NCI-H146 (cell line): ENCODE data around the gene CLINT1.
"Not testable (repeated sequence)": the region's sequence is repeated elsewhere in the genome, so short reads cannot be mapped to it uniquely, and the experiment has no call there.

Source experiments
- DNase-seq: peaks from one replicate; lab custom pipeline; 2025; lab: John Stamatoyannopoulos, UW

Gene CLINT1

DNA sequence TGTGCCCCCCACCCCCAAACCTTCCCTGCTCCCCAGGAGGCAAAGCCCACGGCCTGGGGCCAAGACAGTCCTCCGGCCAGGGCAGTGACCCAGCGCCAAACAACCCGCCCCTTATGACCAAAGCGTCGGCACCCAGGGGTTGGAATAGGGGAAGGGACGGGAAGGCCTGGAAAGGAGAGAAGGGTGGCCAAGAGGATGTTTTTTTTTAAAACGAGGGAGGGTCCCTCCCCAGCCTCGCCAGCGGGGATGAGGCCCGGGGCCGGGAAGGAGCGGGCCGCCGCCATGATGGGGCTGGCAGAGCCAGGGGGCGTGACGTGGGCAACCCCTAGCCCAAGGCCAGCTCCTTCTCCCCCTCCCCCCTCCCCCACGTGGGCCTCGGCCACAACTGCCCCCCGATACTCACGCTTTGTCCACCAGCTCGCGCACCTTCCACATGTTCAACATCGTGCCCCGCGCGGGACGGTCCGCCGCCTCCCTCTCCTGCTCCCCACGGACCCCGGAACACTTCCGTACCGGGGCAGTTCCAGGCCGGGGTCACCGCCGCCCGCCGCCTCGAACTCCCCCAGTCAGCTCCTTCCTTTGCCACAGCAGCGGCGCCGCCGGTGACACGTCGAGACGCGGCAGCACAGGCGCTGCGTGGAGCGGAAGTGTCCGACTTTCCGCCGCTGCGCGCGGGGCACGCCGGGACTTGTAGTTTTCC, at the start of gene CLINT1:
CLINT1 (minus strand) TSS at position 619 of the 700 bp plus-strand sequence; CDS start at position 444, 175 bp downstream.
- peak; percentile 73 for DNase-seq

DNA sequence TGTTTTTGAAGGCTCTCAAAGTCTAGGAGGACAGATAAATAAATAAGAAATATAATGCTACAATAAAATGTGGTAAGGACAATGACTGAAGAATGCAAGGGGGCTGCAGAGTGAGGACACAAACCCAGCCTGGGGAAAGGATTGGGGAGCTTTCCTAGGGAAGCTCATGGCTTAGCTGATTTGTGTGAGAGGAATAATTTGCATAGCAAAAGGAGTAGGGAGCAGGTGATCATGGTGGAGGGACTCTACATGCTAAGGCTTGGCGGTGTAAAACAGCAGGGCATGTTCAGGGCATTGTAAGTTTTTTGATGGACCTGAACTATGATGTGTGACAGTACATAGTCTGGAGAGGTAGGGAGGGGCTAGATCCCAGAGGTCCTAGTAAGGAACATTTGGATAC, 49.5 kb upstream of the CLINT1 start:
- no peak for DNase-seq

GRCh38 chr5:157907479-157907878, 48.5 kb upstream of the CLINT1 start:
- DNase-seq: no peak

- no peak for DNase-seq
These were observed 44.1 kb upstream of the CLINT1 start for GRCh38 chr5:157903117-157903450.

GRCh38 chr5:157902449-157903116, 43.6 kb upstream of the CLINT1 start:
- no peak for DNase-seq

GRCh38 chr5:157900644-157901043, 41.7 kb upstream of the CLINT1 start:
- DNase-seq: peak; percentile 94

DNA sequence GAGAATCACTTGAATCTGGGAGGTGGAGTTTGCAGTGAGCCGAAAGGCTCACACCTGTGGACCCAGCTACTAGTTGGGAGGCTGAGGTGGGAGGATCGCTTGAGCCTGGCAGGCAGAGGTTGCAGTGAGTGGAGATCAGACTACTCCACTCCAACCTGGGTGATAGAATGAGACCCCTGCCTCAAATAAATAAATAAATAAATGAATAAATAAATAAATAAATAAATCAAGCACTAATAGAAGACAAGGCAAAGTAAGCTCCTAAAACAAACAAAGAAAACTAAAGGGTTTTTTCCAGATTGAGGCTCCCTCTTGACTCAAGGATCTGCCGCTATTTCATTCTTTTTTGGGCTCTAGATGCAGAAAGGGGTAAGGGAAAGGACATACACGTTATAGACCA, 34.7 kb upstream of the CLINT1 start:
- DNase-seq: no peak

DNA sequence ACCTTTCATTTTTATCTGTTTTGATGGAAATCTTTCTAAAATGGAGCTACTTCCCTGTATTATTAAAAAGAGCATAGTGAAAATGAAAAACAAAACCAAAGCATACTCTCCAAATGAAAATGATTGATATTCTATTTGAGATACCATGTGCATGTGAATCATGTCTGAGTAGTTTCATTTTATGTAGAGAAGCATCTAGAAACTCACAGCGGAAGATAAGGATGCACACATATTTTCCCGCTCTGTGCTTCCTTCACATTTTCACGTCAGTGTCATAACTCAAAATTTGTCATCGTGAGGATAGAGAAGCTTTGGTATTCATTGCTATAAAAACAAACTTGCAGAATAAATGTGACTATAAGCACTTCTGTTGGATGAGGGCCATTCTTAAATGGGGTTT, 34.0 kb upstream of the CLINT1 start:
- DNase-seq: no peak

DNA sequence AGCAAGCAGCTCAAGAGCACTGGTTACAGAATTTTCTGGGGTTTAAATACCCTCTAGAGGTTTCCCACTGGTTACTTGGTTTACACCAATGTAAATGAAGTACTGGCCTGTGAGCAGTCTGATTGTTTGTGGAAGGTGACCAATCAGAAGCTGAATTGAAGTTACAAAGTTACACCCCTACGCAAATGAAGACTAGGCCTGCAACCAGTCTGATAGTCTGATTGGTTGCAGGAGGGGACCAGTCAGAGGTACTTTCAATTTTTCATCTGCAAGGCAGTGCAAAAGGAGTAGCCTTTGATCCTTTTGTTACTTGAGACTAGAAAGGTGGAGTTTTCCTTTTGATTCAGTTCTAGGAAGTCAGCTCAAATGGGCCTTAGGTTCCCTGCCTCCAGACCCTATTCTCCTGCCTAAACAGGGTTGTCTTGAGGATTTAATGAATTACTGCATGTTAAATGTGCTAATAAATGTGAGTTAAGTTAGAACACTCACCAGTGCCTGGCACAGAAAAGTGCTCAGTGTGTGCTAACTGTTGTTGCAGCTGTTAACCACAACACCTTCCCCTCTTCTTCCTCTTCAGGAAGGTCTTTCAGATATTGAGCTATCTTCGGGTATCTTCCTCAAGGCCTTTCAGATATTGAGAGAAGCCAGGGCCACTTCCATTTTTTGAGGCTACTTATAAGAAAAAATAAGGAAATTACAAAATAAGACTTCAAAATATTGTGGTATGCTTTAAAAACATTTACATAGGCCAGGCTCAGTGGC, 32.1 kb upstream of the CLINT1 start:
- DNase-seq: no peak

GRCh38 chr5:157888814-157889532, 30.0 kb upstream of the CLINT1 start:
- peak; percentile 29 for DNase-seq

GRCh38 chr5:157886796-157887380, 27.9 kb upstream of the CLINT1 start:
- DNase-seq: no peak

GRCh38 chr5:157885051-157885450, 26.1 kb upstream of the CLINT1 start:
- DNase-seq: not testable (repeated sequence)

DNA sequence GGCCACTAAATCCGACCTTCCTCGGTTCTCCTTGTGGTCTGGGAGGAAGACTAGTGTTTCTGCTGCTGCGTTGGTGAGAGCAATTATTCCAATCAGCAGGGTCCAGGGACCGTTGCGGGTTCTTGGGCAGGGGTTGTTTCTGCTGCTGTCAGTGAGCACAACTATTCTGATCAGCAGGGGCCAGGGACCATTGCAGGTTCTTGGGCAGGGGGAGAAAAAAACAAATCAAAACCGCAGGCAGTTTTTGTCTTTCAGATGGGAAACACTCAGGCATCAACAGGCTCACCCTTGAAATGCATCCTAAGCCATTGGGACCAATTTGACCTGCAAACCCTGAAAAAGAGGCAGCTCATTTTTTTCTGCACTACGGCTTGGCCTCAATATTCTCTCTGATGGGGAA, 22.6 kb upstream of the CLINT1 start:
- DNase-seq: not testable (repeated sequence)

GRCh38 chr5:157877821-157878220, 18.9 kb upstream of the CLINT1 start:
- DNase-seq: no peak

DNA sequence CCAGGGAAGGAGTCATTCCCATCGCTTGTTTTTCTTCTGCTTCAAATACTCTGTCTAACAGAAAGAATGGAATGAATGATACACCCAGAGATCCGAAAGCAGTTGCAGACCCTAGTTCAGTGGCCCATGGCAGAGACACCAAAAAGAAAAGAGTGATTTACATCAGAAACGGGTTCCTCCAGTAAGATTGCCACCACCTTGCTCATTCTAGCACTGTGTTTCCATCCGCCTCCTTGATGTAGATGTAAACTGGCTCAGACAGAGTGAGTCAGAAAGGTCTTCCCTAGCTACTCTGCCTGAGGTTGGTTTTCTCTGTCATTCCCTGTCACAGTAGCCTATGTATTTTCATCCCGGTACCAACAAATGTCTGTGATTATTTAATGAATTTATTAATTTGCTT, 15.9 kb upstream of the CLINT1 start:
- no peak for DNase-seq

DNA sequence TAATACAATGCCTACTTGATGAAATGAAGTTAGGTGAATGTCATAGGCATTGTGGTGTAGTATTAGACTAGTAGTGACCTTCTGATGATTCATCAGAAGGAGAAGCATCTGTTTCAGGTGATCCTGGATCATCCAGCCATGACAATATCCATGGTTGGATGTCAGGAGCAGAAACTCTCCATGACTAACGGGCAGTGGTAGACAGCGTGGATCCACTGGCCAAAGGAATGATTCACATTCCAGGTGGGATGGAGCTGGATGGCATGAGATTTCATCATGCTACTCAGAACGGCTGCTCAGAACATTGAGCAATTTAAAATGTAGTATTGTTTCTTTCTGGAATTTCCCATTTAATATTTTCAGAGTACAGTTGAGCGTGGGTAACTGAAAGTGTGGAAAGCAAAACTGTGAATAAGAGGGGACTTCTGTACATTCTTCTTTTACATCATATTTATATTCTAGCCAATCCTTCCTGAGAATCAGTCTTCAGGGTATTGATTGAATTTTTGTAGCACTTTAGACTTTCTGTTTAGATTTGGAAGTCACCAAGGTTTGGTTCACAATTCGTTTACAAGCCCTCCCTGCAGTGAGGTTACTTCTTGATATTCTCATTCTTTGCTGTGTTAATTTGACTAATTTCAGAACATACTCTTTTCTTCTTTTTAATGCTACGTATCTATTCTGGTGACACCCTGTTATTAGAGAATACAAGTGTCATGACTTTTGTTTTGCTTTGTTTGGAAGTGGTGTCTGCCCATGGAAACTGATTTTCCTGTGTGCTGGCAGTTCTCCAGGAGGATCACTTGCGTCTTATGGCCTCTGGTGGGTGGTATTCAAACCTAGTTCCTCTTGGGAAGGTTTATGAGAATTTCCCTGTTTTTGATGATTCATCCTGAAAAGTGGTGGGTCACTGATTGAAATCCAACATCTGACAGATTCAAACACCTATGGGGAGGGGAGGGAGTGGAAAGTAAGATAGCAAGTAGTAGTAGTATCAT, 12.2 kb upstream of the CLINT1 start:
- no peak for DNase-seq

DNA sequence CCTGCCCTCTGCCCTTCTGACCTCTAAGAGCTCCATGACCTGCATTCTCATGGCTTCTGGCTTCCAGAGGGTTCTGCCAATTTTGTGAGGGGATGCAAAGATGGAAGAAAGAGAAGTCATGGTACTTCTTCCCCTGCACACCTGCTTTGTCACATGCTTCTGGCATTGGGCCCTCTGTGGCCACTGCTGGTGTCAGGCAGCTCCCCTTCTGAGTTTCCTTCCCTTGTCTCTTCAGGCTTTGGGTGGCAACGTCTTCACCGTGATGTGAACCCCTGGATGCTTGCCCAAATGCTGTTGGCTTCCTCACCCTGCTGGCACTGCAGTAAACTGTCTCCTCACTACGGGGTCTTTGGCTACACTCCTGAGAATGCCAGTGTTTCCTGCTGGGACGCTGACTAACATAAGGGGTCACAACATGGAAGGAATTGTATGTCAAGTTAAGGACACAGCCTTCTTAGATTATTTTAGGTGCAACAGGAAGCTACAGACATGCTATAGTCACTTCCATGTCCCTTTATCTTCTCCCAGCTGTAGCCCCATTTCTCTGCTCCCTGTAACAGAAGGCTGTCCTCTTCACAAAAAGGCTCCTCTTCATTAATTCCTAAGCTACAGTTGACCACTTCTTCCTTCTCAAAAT, 8.9 kb upstream of the CLINT1 start:
- no peak for DNase-seq

DNA sequence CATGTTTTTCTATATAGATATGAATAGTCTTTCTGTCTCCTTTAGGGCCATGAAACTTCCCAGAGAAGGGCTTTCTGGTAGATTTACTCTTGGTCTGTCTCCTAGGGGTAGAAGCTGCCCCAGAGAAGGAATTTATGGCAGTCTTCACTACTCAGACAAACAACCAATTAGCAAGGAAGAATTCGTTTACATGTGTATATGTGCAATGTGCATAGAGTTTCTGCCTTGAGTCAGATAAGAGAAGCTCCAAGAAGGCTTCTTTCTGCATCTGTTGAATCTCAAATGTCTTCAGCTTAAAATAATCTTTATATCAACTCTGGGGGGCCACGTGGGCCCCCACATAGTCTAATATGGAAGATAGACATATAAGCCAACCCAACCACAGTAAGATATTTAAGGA, 7.6 kb upstream of the CLINT1 start:
- DNase-seq: no peak

DNA sequence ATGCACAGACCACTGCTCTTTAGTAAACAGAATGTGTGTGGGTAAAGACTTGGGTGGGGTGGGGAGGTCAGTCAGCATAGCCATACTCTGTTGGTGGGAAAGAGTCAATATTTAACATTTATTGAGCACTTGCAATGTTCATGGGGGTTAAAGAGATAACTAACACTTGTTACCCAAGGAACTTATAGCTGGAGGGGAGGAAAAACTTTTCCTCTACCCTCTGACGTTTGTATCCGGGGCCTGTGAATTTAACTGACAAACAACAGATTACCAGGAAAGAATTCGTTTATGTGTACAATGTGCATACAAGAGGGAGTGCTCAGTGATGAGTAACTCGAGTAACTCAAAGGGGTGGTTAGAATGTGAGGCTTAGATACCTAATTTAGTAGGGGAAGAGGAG, 6.8 kb upstream of the CLINT1 start:
- DNase-seq: no peak

- DNase-seq: no peak
These were observed 5.1 kb upstream of the CLINT1 start for GRCh38 chr5:157864067-157864466.
